ENCODE results near the gene SYNE2.

SYNE2 gene

GRCh38 chr14:63996016-63996415 is 143.2 kb downstream of the SYNE2 start:
- H3K36me3 ChIP-seq (ENCODE audit: control insufficient read depth, low read length) = peaks cover 96% of the 10 kb centered on the region
- no peaks in the 10 kb centered on the region for H3K4me1 ChIP-seq (ENCODE audit: control insufficient read depth, low read length)
- no peaks in the 10 kb centered on the region for H4K20me1 ChIP-seq (ENCODE audit: control insufficient read depth, insufficient read depth, low read depth, low read length)
- TF ChIP-seq CTCF (IDR thresholded peaks at IDR 0.05; ENCODE audit: low read depth, low read length, poor library complexity, severe bottlenecking) (no peak), EZH2phosphoT487 (IDR thresholded peaks at IDR 0.05; ENCODE audit: borderline replicate concordance, low read length) (no peak)
- no peak overlapping the region for H3K4me2 ChIP-seq (ENCODE audit: low read length)
- H3K4me3 ChIP-seq (ENCODE audit: low read length) = no peak overlapping the region
- H3K27me3 ChIP-seq (ENCODE audit: control insufficient read depth, low read length) = no peaks in the 10 kb centered on the region
- H3K9me3 ChIP-seq (ENCODE audit: control insufficient read depth, insufficient read depth, low read length) = no peaks in the 10 kb centered on the region
- H3K9me2 ChIP-seq (replicated peaks; ENCODE audit: control insufficient read depth, low read length) = no peaks in the 10 kb centered on the region
- H3F3A ChIP-seq (ENCODE audit: control insufficient read depth, insufficient read depth) = peaks cover 6% of the 10 kb centered on the region
- no peak overlapping the region for H3K27ac ChIP-seq (ENCODE audit: low read depth, low read length)
- no peaks in the 10 kb centered on the region for H3K79me2 ChIP-seq (ENCODE audit: control insufficient read depth, low read length)

DNA sequence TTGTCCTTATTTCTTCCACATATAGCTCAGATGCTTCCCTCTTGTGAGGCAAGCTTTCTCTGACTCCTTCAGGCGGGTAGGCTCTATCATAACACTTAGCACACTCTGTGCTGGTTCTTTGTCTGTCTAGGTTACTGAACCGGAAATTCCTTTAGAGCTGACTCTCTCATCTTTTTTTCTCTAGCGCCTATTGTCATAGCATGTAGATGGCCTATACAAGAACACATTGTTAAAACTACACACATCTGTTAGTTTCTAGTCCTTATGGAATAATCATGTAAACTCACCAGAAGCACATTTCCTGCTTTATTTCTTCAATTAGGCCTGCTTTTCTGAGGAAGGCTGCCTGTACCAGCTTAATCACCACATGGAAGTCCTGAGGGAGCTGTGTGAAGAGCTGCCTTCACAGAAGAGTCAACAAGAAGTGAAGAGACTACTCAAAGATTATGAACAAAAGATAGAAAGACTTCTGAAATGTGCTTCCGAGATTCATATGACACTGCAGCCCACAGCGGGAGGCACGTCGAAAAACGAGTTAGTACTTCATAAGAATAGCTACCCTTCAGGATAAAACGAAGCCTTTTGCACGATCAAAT is 143.9 kb downstream of the SYNE2 start:
- TF ChIP-seq CTCF (IDR thresholded peaks at IDR 0.05; ENCODE audit: low read depth, low read length, poor library complexity, severe bottlenecking) (no peak), EZH2phosphoT487 (IDR thresholded peaks at IDR 0.05; ENCODE audit: borderline replicate concordance, low read length) (no peak)
- H3K9me2 ChIP-seq (replicated peaks; ENCODE audit: control insufficient read depth, low read length) = no peaks in the 10 kb centered on the region
- no peaks in the 10 kb centered on the region for H3K4me1 ChIP-seq (ENCODE audit: control insufficient read depth, low read length)
- H3K79me2 ChIP-seq (ENCODE audit: control insufficient read depth, low read length) = no peaks in the 10 kb centered on the region
- H3F3A ChIP-seq (ENCODE audit: control insufficient read depth, insufficient read depth) = peaks cover 3% of the 10 kb centered on the region; the same call in 1 of the 2 replicates
- H3K36me3 ChIP-seq (ENCODE audit: control insufficient read depth, low read length) = peaks cover 96% of the 10 kb centered on the region
- no peak overlapping the region for H3K4me3 ChIP-seq (ENCODE audit: low read length)
- no peak overlapping the region for H3K4me2 ChIP-seq (ENCODE audit: low read length)
- H3K27ac ChIP-seq (ENCODE audit: low read depth, low read length) = no peak overlapping the region
- H3K9me3 ChIP-seq (ENCODE audit: control insufficient read depth, insufficient read depth, low read length) = no peaks in the 10 kb centered on the region
- no peaks in the 10 kb centered on the region for H3K27me3 ChIP-seq (ENCODE audit: control insufficient read depth, low read length)
- no peaks in the 10 kb centered on the region for H4K20me1 ChIP-seq (ENCODE audit: control insufficient read depth, insufficient read depth, low read depth, low read length)

DNA sequence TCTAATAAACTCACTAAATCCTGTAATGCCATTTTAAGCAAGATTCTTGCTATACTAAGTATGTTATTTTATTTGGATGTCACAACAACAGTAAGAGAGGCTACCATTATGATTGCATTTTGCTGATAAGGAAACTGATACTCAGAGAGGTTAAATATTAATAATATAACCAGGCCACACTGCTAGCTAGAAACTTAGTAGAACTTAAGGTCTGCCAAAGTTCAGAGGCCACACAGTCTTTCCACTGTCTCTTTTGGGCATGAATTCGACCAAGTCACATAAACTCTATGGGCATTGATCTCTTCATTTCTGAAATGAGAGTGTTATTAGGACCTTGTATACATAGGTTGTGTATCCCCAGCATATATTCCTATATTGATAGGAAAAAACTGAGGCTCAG is 147.9 kb downstream of the SYNE2 start:
- TF ChIP-seq CTCF (IDR thresholded peaks at IDR 0.05; ENCODE audit: low read depth, low read length, poor library complexity, severe bottlenecking) (no peak), EZH2phosphoT487 (IDR thresholded peaks at IDR 0.05; ENCODE audit: borderline replicate concordance, low read length) (no peak)
- Histone ChIP-seq H3K4me2 (ENCODE audit: low read length) (no peak overlapping the region), H4K20me1 (ENCODE audit: control insufficient read depth, insufficient read depth, low read depth, low read length) (0 out of 2 replicates have a peak, but pooled peaks cover 4% of the 10 kb centered on the region), H3K4me3 (ENCODE audit: low read length) (no peak overlapping the region), H3K27me3 (ENCODE audit: control insufficient read depth, low read length) (no peaks in the 10 kb centered on the region), H3K9me2 (replicated peaks; ENCODE audit: control insufficient read depth, low read length) (no peaks in the 10 kb centered on the region), H3K36me3 (ENCODE audit: control insufficient read depth, low read length) (peaks cover 96% of the 10 kb centered on the region), H3K9me3 (ENCODE audit: control insufficient read depth, insufficient read depth, low read length) (no peaks in the 10 kb centered on the region), H3K4me1 (ENCODE audit: control insufficient read depth, low read length) (peaks cover 8% of the 10 kb centered on the region), H3F3A (ENCODE audit: control insufficient read depth, insufficient read depth) (no peaks in the 10 kb centered on the region), H3K27ac (ENCODE audit: low read depth, low read length) (no peak overlapping the region), H3K79me2 (ENCODE audit: control insufficient read depth, low read length) (peaks cover 3% of the 10 kb centered on the region; the same call in 1 of the 2 replicates)
